ENCODE data around the gene IDUA. TPM values are rescaled to one million over a fixed set of nuclear protein-coding genes. Genes with fewer than 3 reads are reported as not detected.

Gene IDUA
- total RNA-seq, 4 donors from 2014 or later: 6.7 to 25.8 (median 13.3) TPM

GRCh38 chr4:967113-968104 lies 19.4 kb upstream of the IDUA start:
- TF ChIP-seq CTCF (IDR thresholded peaks at IDR 0.05; ENCODE audit: low read depth): no peak

GRCh38 chr4:968221-968620 lies 18.6 kb upstream of the IDUA start:
- no peak for TF ChIP-seq CTCF (IDR thresholded peaks at IDR 0.05; ENCODE audit: low read depth)

- no peak for TF ChIP-seq CTCF (IDR thresholded peaks at IDR 0.05; ENCODE audit: low read depth)
These were observed 18.0 kb upstream of the IDUA start for GRCh38 chr4:968621-969394.

- TF ChIP-seq CTCF (IDR thresholded peaks at IDR 0.05; ENCODE audit: low read depth): no peak
These were observed 16.6 kb upstream of the IDUA start for GRCh38 chr4:970046-970745.

- no peak for TF ChIP-seq CTCF (IDR thresholded peaks at IDR 0.05; ENCODE audit: low read depth)
These were observed 15.9 kb upstream of the IDUA start for GRCh38 chr4:970854-971520.

GRCh38 chr4:971666-972500 lies 15.0 kb upstream of the IDUA start:
- no peak for TF ChIP-seq CTCF (IDR thresholded peaks at IDR 0.05; ENCODE audit: low read depth)

Data from subcutaneous adipose tissue (tissue), 4 donors.